ENCODE measurements around the gene FLT3LG.

DNA sequence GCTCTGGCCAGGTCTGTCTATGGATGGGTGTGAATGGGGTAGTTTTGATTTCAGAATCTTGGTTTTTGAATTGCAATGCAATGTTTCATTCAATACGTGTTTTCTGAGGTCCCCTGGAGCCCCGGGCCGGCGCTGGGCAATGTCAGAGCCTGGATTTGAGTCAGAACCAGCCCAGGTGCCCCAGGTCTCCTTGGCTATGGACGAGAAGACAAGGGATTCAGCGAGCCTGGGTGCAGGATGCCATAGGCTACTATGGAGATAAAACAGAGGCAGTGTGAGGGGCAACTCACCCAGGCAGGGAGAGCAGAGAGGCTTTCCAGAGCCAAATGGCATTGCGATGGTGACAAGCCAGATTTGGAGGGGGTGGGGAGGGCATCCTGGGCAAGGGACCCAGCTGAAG is 12.2 kb downstream of the FLT3LG start:
- TF ChIP-seq CTCF (conservative IDR thresholded peaks at IDR 0.05) = no peak
- no peak for TF ChIP-seq EZH2 (IDR thresholded peaks at IDR 0.05; ENCODE audit: low read depth)
